NB4 (cell line): ENCODE data around the gene CNEP1R1.
A peak's percentile ranks its signal among the peaks of the same experiment; 100 is the strongest.

ENCODE experiments used
- DNase-seq: peaks from one replicate; pipeline ENCODE4 v3.0.0; 2010; ENCODE audit warnings: low read depth
- H3K4me3 ChIP-seq: one replicate; pipeline ENCODE4 v1.5.1; 2011; ENCODE audit warnings: mild to moderate bottlenecking, low read depth, low read length, moderate library complexity
- MYC ChIP-seq: IDR thresholded peaks from 2 replicates; pipeline ENCODE4 v1.6.1; 2011; ENCODE audit warnings: low read depth, low read length
- POLR2A ChIP-seq: IDR thresholded peaks from 2 replicates; pipeline ENCODE4 v1.6.1; 2011; ENCODE audit warnings: mild to moderate bottlenecking; ENCODE audit not compliant: insufficient read length; ENCODE audit errors: extremely low read depth
- TF ChIP-seq, protein P1 (sequence below): IDR thresholded peaks from 2 replicates; pipeline ENCODE4 v1.6.1; 2011; ENCODE audit warnings: low read depth, low read length
- TF ChIP-seq, protein P2 (sequence below): IDR thresholded peaks from one replicate; pipeline ENCODE4 v1.5.1; 2012; ENCODE audit warnings: low read depth, low read length

Gene CNEP1R1

DNA sequence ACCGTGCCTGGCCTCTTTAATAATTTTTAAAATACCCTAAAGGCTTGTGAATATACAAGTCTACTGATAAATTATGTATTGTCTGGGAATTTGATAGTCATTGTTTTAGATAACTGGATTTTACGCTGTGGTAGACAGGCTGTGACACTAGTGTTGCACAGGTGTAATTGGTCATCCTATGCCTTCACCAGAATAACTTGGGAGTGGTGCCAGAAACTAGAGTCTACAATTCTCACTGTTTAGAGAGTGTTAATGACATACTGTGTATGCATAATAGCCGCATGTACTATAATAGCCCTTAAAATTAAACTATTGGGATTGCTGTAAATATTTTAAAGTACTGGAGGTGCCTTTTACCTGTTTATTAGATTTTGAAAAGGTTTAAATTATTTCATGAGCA lies 11.4 kb downstream of the CNEP1R1 start:
- DNase-seq, result no peak
- TF ChIP-seq POLR2A, result no peak
- TF ChIP-seq MYC, result no peak
- TF ChIP-seq, protein P1, sequence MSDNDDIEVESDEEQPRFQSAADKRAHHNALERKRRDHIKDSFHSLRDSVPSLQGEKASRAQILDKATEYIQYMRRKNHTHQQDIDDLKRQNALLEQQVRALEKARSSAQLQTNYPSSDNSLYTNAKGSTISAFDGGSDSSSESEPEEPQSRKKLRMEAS, result no peak
- TF ChIP-seq, protein P2, sequence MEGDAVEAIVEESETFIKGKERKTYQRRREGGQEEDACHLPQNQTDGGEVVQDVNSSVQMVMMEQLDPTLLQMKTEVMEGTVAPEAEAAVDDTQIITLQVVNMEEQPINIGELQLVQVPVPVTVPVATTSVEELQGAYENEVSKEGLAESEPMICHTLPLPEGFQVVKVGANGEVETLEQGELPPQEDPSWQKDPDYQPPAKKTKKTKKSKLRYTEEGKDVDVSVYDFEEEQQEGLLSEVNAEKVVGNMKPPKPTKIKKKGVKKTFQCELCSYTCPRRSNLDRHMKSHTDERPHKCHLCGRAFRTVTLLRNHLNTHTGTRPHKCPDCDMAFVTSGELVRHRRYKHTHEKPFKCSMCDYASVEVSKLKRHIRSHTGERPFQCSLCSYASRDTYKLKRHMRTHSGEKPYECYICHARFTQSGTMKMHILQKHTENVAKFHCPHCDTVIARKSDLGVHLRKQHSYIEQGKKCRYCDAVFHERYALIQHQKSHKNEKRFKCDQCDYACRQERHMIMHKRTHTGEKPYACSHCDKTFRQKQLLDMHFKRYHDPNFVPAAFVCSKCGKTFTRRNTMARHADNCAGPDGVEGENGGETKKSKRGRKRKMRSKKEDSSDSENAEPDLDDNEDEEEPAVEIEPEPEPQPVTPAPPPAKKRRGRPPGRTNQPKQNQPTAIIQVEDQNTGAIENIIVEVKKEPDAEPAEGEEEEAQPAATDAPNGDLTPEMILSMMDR, result no peak
- H3K4me3 ChIP-seq, result no peak overlapping the region

DNA sequence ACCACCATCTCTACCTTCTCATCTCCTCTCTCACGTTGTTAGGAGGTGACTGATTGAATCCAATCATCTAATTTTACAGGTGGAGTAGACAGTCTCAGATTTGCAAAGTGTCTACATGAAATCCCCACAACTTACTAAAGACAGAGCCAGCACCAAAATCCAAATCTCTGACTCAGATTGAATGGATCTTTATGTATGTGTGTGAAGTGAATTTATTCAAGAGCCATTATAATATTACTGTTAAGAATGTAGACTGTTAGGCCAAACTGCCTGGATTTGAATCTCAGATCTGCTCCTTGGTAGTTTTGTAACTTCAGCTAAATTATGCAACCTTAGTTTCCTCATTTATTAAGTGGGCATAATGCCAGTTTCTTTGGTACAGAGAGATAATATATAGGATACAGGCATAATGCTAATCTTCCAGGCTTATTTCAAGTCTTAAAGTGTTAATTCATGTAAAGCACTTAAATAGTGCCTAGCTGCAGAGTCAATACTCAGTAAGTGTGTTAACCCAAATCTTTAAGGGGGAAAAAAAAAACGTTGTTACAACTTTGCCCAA lies 12.7 kb downstream of the CNEP1R1 start:
- H3K4me3 ChIP-seq, result no peak overlapping the region
- TF ChIP-seq, protein P2, result no peak
- TF ChIP-seq, protein P1, result no peak
- TF ChIP-seq MYC (no peak), POLR2A (no peak)
- peak; percentile 67 for DNase-seq

DNA sequence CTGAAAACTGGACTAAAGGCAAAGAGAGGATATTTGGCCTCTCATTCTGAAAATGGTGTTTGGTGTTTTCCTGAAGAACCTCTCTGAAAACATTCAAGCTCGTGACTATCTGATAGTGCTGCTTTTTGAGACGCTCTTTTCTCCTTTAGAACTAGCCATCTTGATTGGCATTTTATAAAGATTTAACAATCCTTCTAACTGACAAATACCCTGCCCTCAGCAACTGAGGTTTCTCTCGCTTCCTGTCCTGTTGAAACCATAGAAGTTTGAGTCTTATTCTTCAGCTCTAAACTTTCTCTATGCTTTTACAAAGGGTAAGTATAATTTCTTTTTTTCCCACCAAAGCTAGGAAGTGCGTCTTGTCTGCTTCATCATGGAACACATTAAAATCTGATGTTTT lies 13.3 kb downstream of the CNEP1R1 start:
- DNase-seq, result peak; percentile 49
- H3K4me3 ChIP-seq, result no peak overlapping the region
- TF ChIP-seq, protein P1, result no peak
- no peak for TF ChIP-seq POLR2A
- TF ChIP-seq MYC, result no peak
- TF ChIP-seq, protein P2, result no peak

DNA sequence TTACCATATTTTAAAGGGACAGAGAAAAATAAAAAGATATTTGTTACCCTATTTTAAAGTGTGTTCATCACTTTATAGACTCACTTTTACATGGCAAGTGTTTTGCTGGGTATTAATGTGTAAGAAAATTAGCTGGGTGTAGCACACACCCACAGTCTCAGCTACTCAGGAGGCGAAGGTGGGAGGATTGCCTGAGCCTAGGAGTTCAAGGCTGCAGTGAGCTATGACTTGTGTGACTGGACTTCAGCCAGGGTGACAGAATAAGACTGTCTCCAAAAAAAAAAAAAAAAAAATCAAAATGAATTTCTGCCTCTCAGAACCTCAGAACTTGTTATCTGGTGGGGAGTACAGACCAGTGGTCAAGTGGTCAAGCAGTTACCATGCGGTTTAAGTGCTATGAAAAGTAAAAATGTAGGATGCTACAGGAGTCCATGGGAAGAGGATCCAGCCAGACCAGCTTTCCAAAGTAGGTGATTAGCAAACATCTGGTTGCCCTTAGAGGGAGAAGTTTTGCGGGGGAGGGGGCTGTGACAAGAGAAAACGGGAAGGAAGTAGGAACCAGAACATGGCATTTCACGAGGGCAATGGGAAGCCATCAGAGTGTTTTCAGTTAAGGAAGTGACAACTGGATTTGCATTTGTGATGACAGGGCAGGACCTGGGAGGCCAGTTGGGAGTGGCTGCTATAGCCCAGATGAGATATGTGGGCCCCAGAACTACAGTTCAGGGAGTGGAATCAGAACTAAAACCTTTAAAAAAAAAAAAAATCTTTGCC lies 13.9 kb downstream of the CNEP1R1 start:
- H3K4me3 ChIP-seq, result no peak overlapping the region
- DNase-seq, result peak; percentile 91
- TF ChIP-seq, protein P1, result peak; percentile 32; the same call in 1 of the 2 replicates
- TF ChIP-seq, protein P2, result no peak

DNA sequence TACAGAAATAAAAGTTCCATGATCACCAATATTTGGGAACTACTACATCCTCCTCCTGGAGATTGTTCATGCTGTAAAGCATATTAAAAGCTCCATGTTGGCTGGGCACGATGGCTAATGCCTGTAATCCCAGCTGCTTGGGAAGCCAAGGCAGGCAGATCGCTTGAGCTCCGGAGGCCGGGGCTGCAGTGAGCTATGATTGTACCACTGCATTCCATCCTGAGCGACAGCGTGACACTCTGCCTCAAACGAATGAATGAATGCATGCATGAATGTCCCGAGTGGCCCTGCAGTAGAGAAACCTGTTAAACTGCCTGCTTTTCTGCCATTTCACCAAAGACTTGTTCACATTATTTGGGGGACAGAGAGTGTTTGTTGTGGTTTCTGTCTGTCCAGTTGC lies 15.0 kb downstream of the CNEP1R1 start:
- TF ChIP-seq POLR2A, result no peak
- no peak for DNase-seq
- H3K4me3 ChIP-seq, result no peak overlapping the region

DNA sequence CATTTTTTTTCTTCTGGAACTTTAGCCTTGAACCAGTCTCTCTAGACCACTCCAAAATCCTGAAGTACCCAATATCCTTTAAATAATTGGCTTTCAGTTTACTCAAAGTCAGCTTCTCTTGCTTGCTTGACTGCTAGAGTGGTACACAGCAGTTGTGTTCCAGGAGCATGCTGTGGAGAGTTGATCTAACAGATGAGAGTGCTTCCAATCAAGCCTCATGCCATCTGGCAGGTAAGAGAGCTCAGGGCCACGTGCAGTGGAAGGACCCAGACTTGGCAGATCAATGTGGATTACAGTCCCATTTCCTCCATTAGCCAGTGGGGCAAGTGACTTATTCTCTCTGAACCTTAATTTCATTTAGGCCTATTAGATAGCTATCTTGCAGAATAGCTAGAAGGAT lies 15.7 kb downstream of the CNEP1R1 start:
- DNase-seq, result no peak
- TF ChIP-seq POLR2A (no peak), MYC (no peak)
- TF ChIP-seq, protein P1, result no peak
- TF ChIP-seq, protein P2, result no peak
- no peak overlapping the region for H3K4me3 ChIP-seq
